ENCODE measurements around the gene NRG4. TPM values are rescaled to one million over a fixed set of nuclear protein-coding genes. Genes with fewer than 3 reads are reported as not detected.

The NRG4 gene
- total and polyA plus RNA-seq, 2 experiments from 2014 or later, result 0.21 to 0.47 TPM

DNA sequence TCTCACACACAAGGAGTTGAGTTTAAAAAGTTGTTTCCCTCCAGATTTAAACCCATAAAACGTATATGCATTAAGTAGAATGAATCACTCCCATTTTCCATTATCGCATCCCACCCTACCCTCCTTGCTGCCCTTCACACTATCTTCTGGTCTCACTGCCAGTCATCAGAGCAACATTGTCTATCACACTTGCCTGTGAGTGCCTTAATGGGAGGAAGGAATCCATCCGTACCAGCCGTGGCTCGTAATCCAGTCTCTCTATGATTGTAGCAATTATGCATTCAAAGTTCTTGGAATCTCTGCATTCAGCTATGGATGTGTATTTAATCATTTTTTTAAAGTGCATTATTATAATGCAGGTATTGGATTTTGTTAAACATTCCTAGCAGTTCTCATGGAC, 49.5 kb upstream of the NRG4 start (continued):
- TF ChIP-seq, protein P1, sequence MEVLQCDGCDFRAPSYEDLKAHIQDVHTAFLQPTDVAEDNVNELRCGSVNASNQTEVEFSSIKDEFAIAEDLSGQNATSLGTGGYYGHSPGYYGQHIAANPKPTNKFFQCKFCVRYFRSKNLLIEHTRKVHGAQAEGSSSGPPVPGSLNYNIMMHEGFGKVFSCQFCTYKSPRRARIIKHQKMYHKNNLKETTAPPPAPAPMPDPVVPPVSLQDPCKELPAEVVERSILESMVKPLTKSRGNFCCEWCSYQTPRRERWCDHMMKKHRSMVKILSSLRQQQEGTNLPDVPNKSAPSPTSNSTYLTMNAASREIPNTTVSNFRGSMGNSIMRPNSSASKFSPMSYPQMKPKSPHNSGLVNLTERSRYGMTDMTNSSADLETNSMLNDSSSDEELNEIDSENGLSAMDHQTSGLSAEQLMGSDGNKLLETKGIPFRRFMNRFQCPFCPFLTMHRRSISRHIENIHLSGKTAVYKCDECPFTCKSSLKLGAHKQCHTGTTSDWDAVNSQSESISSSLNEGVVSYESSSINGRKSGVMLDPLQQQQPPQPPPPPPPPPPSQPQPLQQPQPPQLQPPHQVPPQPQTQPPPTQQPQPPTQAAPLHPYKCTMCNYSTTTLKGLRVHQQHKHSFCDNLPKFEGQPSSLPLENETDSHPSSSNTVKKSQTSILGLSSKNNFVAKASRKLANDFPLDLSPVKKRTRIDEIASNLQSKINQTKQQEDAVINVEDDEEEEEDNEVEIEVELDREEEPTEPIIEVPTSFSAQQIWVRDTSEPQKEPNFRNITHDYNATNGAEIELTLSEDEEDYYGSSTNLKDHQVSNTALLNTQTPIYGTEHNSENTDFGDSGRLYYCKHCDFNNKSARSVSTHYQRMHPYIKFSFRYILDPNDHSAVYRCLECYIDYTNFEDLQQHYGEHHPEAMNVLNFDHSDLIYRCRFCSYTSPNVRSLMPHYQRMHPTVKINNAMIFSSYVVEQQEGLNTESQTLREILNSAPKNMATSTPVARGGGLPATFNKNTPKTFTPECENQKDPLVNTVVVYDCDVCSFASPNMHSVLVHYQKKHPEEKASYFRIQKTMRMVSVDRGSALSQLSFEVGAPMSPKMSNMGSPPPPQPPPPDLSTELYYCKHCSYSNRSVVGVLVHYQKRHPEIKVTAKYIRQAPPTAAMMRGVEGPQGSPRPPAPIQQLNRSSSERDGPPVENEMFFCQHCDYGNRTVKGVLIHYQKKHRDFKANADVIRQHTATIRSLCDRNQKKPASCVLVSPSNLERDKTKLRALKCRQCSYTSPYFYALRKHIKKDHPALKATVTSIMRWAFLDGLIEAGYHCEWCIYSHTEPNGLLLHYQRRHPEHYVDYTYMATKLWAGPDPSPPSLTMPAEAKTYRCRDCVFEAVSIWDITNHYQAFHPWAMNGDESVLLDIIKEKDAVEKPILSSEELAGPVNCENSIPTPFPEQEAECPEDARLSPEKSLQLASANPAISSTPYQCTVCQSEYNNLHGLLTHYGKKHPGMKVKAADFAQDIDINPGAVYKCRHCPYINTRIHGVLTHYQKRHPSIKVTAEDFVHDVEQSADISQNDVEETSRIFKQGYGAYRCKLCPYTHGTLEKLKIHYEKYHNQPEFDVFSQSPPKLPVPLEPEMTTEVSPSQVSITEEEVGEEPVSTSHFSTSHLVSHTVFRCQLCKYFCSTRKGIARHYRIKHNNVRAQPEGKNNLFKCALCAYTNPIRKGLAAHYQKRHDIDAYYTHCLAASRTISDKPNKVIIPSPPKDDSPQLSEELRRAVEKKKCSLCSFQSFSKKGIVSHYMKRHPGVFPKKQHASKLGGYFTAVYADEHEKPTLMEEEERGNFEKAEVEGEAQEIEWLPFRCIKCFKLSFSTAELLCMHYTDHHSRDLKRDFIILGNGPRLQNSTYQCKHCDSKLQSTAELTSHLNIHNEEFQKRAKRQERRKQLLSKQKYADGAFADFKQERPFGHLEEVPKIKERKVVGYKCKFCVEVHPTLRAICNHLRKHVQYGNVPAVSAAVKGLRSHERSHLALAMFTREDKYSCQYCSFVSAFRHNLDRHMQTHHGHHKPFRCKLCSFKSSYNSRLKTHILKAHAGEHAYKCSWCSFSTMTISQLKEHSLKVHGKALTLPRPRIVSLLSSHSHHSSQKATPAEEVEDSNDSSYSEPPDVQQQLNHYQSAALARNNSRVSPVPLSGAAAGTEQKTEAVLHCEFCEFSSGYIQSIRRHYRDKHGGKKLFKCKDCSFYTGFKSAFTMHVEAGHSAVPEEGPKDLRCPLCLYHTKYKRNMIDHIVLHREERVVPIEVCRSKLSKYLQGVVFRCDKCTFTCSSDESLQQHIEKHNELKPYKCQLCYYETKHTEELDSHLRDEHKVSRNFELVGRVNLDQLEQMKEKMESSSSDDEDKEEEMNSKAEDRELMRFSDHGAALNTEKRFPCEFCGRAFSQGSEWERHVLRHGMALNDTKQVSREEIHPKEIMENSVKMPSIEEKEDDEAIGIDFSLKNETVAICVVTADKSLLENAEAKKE (CRISPR knock-in tag; IDR thresholded peaks at IDR 0.05), result no peak
- no peak for TF ChIP-seq ZNF114 (CRISPR knock-in tag; IDR thresholded peaks at IDR 0.05)
- no peak for TF ChIP-seq EZH2 (IDR thresholded peaks at IDR 0.05; ENCODE audit: low read depth, unreplicated experiment)
- TF ChIP-seq JUNB (IDR thresholded peaks at IDR 0.05; ENCODE audit: unreplicated experiment), result no peak
- TF ChIP-seq NANOG (IDR thresholded peaks at IDR 0.05; ENCODE audit: borderline replicate concordance), result no peak
- no peak for TF ChIP-seq EZH2phosphoT487 (IDR thresholded peaks at IDR 0.05; ENCODE audit: unreplicated experiment)
- TF ChIP-seq, protein P2, sequence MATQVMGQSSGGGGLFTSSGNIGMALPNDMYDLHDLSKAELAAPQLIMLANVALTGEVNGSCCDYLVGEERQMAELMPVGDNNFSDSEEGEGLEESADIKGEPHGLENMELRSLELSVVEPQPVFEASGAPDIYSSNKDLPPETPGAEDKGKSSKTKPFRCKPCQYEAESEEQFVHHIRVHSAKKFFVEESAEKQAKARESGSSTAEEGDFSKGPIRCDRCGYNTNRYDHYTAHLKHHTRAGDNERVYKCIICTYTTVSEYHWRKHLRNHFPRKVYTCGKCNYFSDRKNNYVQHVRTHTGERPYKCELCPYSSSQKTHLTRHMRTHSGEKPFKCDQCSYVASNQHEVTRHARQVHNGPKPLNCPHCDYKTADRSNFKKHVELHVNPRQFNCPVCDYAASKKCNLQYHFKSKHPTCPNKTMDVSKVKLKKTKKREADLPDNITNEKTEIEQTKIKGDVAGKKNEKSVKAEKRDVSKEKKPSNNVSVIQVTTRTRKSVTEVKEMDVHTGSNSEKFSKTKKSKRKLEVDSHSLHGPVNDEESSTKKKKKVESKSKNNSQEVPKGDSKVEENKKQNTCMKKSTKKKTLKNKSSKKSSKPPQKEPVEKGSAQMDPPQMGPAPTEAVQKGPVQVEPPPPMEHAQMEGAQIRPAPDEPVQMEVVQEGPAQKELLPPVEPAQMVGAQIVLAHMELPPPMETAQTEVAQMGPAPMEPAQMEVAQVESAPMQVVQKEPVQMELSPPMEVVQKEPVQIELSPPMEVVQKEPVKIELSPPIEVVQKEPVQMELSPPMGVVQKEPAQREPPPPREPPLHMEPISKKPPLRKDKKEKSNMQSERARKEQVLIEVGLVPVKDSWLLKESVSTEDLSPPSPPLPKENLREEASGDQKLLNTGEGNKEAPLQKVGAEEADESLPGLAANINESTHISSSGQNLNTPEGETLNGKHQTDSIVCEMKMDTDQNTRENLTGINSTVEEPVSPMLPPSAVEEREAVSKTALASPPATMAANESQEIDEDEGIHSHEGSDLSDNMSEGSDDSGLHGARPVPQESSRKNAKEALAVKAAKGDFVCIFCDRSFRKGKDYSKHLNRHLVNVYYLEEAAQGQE (IDR thresholded peaks at IDR 0.05; ENCODE audit: unreplicated experiment), result no peak
- no peak for TF ChIP-seq CREB1 (CRISPR knock-in tag; IDR thresholded peaks at IDR 0.05; ENCODE audit: low read depth)

All from GM23338 (cell line).